GM12878 (cell line): ENCODE data around the gene PCDHGA1. TPM values are rescaled to one million over a fixed set of nuclear protein-coding genes. Genes with fewer than 3 reads are reported as not detected.

ENCODE experiments used
- ATAC-seq: fragments of 200-7000 bp; cut with Tn5 transposase; 3 replicates; pipeline ENCODE4 v1.9.1; 2020; ENCODE audit warnings: mild to moderate bottlenecking, moderate library complexity
- BruUV-seq: library from RNA; stranded (reverse); fragments of 400-500 nt; replicated peaks from 2 replicates; lab custom pipeline; 2021; lab: Mats Ljungman, UMichigan
- CTCF ChIA-PET: fragments of 300-600 bp; sonication (Branson Sonifier 250); formaldehyde crosslinking; extraction: SDS; loops from one replicate; lab custom pipeline; 2021; ENCODE audit warnings: inconsistent platforms; lab: Yijun Ruan, JAX
- POLR2A ChIA-PET: fragments of 350-600 bp; formaldehyde crosslinking; extraction: SDS; loops from one replicate; lab custom pipeline; 2021; ENCODE audit warnings: inconsistent platforms; lab: Charles Lee
- RAD21 ChIA-PET: fragments of 300-600 bp; sonication (Branson Sonifier 250); formaldehyde crosslinking; loops from one replicate; lab custom pipeline; 2023; ENCODE audit warnings: antibody characterized with exemption; ENCODE audit not compliant: unreplicated experiment; lab: Charles Lee
- SMC1A ChIA-PET: fragments of 300-600 bp; sonication (Branson Sonifier 250); formaldehyde crosslinking; loops from one replicate; lab custom pipeline; 2023; ENCODE audit not compliant: unreplicated experiment, uncharacterized antibody; lab: Charles Lee
- DNase-seq: peaks from one replicate; pipeline ENCODE4 v3.0.0-alpha.2; 2011; ENCODE audit warnings: low read depth, low spot score
- FAIRE-seq: peaks from 3 replicates; lab custom pipeline; 2011; peaks lifted over from hg19 to GRCh38; lab: Jason Lieb, UNC
- H2AFZ ChIP-seq: 2 replicates; pipeline ENCODE4 v1.6.0; 2011; ENCODE audit warnings: low read depth, low read length, control low read depth; ENCODE audit not compliant: control insufficient read depth
- H3K27ac ChIP-seq: 2 replicates; pipeline ENCODE4 v1.5.1; 2011; ENCODE audit warnings: control low read depth; ENCODE audit not compliant: control insufficient read depth, insufficient read depth
- H3K27me3 ChIP-seq, 2 experiments: replicated peaks in 1 of 2; 2 replicates each; pipeline versions ENCODE4 v1.6.0 to v1.6.1; 2011; ENCODE audit warnings: low read length in 1 of 2; ENCODE audit not compliant: control insufficient read depth in 2 of 2, insufficient read depth in 2 of 2
- H3K36me3 ChIP-seq, 2 experiments: 2 replicates each; pipeline ENCODE4 v1.5.1; 2011; ENCODE audit warnings: low read length in 1 of 2; ENCODE audit not compliant: control insufficient read depth in 2 of 2, insufficient read depth in 2 of 2
- H3K4me1 ChIP-seq: 2 replicates; pipeline ENCODE4 v1.6.1; 2011; ENCODE audit warnings: mild to moderate bottlenecking, low read length, moderate library complexity, mixed read lengths; ENCODE audit not compliant: control insufficient read depth, insufficient read depth
- H3K4me2 ChIP-seq: 2 replicates; pipeline ENCODE4 v1.6.0; 2011; ENCODE audit warnings: control low read depth; ENCODE audit not compliant: control insufficient read depth, insufficient read depth
- H3K4me3 ChIP-seq: fragments of 200-600 bp; sonication (generic); 2 replicates; pipeline ENCODE4 v1.5.1; 2016
- H3K79me2 ChIP-seq: 2 replicates; pipeline ENCODE4 v1.6.0; 2011; ENCODE audit warnings: low read length; ENCODE audit not compliant: control insufficient read depth, insufficient read depth
- H3K9ac ChIP-seq: 2 replicates; pipeline ENCODE4 v1.8.0; 2011; ENCODE audit warnings: low read length, control low read depth, mixed read lengths; ENCODE audit not compliant: control insufficient read depth, insufficient read depth
- H3K9me3 ChIP-seq: replicated peaks from 3 replicates; pipeline ENCODE4 v1.5.1; 2011; ENCODE audit warnings: mild to moderate bottlenecking, low read length; ENCODE audit not compliant: control insufficient read depth, insufficient read depth
- H4K20me1 ChIP-seq: 2 replicates; pipeline ENCODE4 v1.6.0; 2011; ENCODE audit not compliant: control insufficient read depth, insufficient read depth
- ATF7 ChIP-seq: fragments of 450-650 bp; IDR thresholded peaks from 2 replicates; pipeline ENCODE4 v1.6.1; 2016; ENCODE audit warnings: low read depth, mild to moderate bottlenecking
- CHD2 ChIP-seq: IDR thresholded peaks from 2 replicates; pipeline ENCODE4 v1.6.1; 2011; ENCODE audit warnings: low read depth, low read length, improper control_type of control experiment, borderline replicate concordance
- E2F4 ChIP-seq: IDR thresholded peaks from 2 replicates; pipeline ENCODE4 v1.6.1; 2012; ENCODE audit warnings: low read depth, low read length, improper control_type of control experiment
- ELK1 ChIP-seq: IDR thresholded peaks from 2 replicates; pipeline ENCODE4 v1.6.1; 2012; ENCODE audit warnings: low read depth, low read length, improper control_type of control experiment
- FOS ChIP-seq: IDR thresholded peaks from 3 replicates; pipeline ENCODE4 v1.6.1; 2011; ENCODE audit warnings: borderline replicate concordance; ENCODE audit not compliant: insufficient read length; ENCODE audit errors: extremely low read depth
- HDAC6 ChIP-seq: fragments of 200-600 bp; sonication (generic); IDR thresholded peaks from one replicate; pipeline ENCODE4 v1.8.0; 2017; ENCODE audit warnings: antibody characterized with exemption; ENCODE audit not compliant: unreplicated experiment
- HSF1 ChIP-seq: fragments of 150-350 bp; IDR thresholded peaks from 2 replicates; pipeline ENCODE4 v1.6.1; 2014; ENCODE audit warnings: mild to moderate bottlenecking, low read depth, low read length
- IRF3 ChIP-seq: fragments of 450-650 bp; IDR thresholded peaks from 2 replicates; pipeline ENCODE4 v1.6.1; 2014; ENCODE audit warnings: mild to moderate bottlenecking
- KAT2A ChIP-seq: conservative IDR thresholded peaks from 2 replicates; pipeline ENCODE4 v1.6.1; 2011; ENCODE audit warnings: low read depth, low read length; ENCODE audit not compliant: control insufficient read depth
- LARP7 ChIP-seq: fragments of 450-650 bp; IDR thresholded peaks from 2 replicates; pipeline ENCODE4 v1.6.1; 2017; ENCODE audit warnings: mild to moderate bottlenecking
- NRF1 ChIP-seq: conservative IDR thresholded peaks from 2 replicates; pipeline ENCODE4 v1.6.1; 2011; ENCODE audit warnings: mild to moderate bottlenecking, low read depth, low read length, improper control_type of control experiment
- PAX8 ChIP-seq: fragments of 450-650 bp; IDR thresholded peaks from 2 replicates; pipeline ENCODE4 v1.6.1; 2017; ENCODE audit warnings: mild to moderate bottlenecking, moderate library complexity
- RCOR1 ChIP-seq: conservative IDR thresholded peaks from 2 replicates; pipeline ENCODE4 v1.6.1; 2012; ENCODE audit warnings: low read depth, low read length, improper control_type of control experiment
- RELB ChIP-seq: fragments of 450-650 bp; IDR thresholded peaks from 2 replicates; pipeline ENCODE4 v1.6.1; 2017; ENCODE audit warnings: low read depth, mild to moderate bottlenecking, moderate library complexity
- SREBF2 ChIP-seq: IDR thresholded peaks from 2 replicates; pipeline ENCODE4 v1.6.1; 2012; ENCODE audit warnings: mild to moderate bottlenecking, low read length
- TCF3 ChIP-seq: IDR thresholded peaks from 2 replicates; pipeline ENCODE4 v1.6.1; 2012; ENCODE audit warnings: low read depth, mild to moderate bottlenecking, low read length, borderline replicate concordance; ENCODE audit not compliant: insufficient read depth
- ZNF217 ChIP-seq: fragments of 450-650 bp; IDR thresholded peaks from 2 replicates; pipeline ENCODE4 v1.6.1; 2017; ENCODE audit warnings: antibody characterized with exemption, mild to moderate bottlenecking
- WGBS: methylation state at CpG from one replicate; pipeline ENCODE4 v1.1.6; 2016; ENCODE audit warnings: low lambda C conversion rate; ENCODE audit not compliant: insufficient replicate concordance, insufficient coverage; ENCODE audit errors: missing lambda C conversion rate; 5-methylcytosine and 5-hydroxymethylcytosine counted together
- in situ Hi-C: fragments of 300-500 bp; cut with MboI; formaldehyde crosslinking; loops from 9 replicates; pipeline ENCODE4 v1.14.3; 2018; ENCODE audit warnings: mixed read lengths
- intact Hi-C: fragments of 100-400 bp; cut with micrococcal nuclease; formaldehyde crosslinking; loops from one replicate; pipeline ENCODE4 v1.14.2; 2022; ENCODE audit not compliant: unreplicated experiment
- polyA plus RNA-seq, 11 experiments: library from polyadenylated mRNA; depleted of rRNA in 4 of 11; unstranded in 6 of 11; stranded (reverse) in 5 of 11; fragments of >200 nt; fragmentation: Nextera tagmentation in 4 of 11; fragmentation: Illumina TruSeq in 1 of 11; extraction: Ambion mirVana in 4 of 11; extraction: Trizol in 1 of 11; gene quantifications; 1 replicate in 1 of 11; 2 replicates in 10 of 11; pipeline versions ENCODE4 v1.2.1 to v1.2.3, GENCODE V29; 2011 to 2016; ENCODE audit warnings: inconsistent platforms in 2 of 11, missing spikeins in 2 of 11, low read depth in 1 of 11
- total RNA-seq, 4 experiments: library from RNA; depleted of rRNA in 3 of 4; stranded (reverse); fragments of >200 nt in 3 of 4; fragmentation: Illumina TruSeq in 1 of 4; extraction: Trizol in 1 of 4; gene quantifications; 2 replicates each; pipeline versions ENCODE4 v1.2.1 to v1.2.3, GENCODE V29; 2013 to 2021

Gene PCDHGA1
- total and polyA plus RNA-seq, 10 of the 15 experiments (the other 5 are each of a cell fraction or from before 2014, with no cell fraction given): 0.02 to 0.51 (median 0.19) TPM; not detected in 3

- BruUV-seq: no TSS peak
- ChIA-PET SMC1A (interaction anchor here (0.6 kb wide), 1 partner anchor 318 kb away, joined by 3 read pairs; no protein-coding TSS in a partner anchor), POLR2A (no interaction called here), RAD21 (no interaction called here), CTCF (interaction anchor here (0.8 kb wide), 1 partner anchor 145 kb away, joined by 3 read pairs; no protein-coding TSS in a partner anchor)
- H3K4me2 ChIP-seq: no peak overlapping the region
- no peak overlapping the region for H3K4me3 ChIP-seq
- TF ChIP-seq RELB (no peak), HSF1 (no peak), RCOR1 (no peak), IRF3 (no peak), CHD2 (no peak), FOS (no peak), TCF3 (no peak), LARP7 (no peak), ZNF217 (no peak), HDAC6 (no peak), KAT2A (no peak), SREBF2 (no peak), NRF1 (no peak), ELK1 (no peak), PAX8 (no peak), E2F4 (no peak), ATF7 (no peak)
- 82% methylated on average over 4 of the region's 4 CpGs for WGBS
- H3K9me3 ChIP-seq: no peaks in the 10 kb centered on the region
- in situ Hi-C loops: no loop called here
- peaks cover 22% of the 10 kb centered on the region for H3K4me1 ChIP-seq
- intact Hi-C loops: no loop called here
- H3K36me3 ChIP-seq: no peaks in the 10 kb centered on the region
- no peak overlapping the region for H3K9ac ChIP-seq
- H3K27ac ChIP-seq: no peak overlapping the region
- no peak overlapping the region for H2AFZ ChIP-seq
- no peaks in the 10 kb centered on the region; a peak in 1 of 4 replicates for H3K27me3 ChIP-seq
- H3K79me2 ChIP-seq: no peaks in the 10 kb centered on the region
- ATAC-seq: no peak
- FAIRE-seq: no peak
- no peak for DNase-seq
- H4K20me1 ChIP-seq: no peaks in the 10 kb centered on the region
These were observed 165.7 kb downstream of the PCDHGA1 start for GRCh38 chr5:141496038-141496437.
